ENCODE results near the gene REEP2.

- TF ChIP-seq CTCF (IDR thresholded peaks at IDR 0.05; ENCODE audit: low read depth, low read length) (no peak), POLR2A (IDR thresholded peaks at IDR 0.05; ENCODE audit: extremely low read depth, insufficient read length) (no peak), MYC (IDR thresholded peaks at IDR 0.05; ENCODE audit: low read depth, low read length) (no peak)
These were observed 24.7 kb downstream of the REEP2 start for GRCh38 chr5:138463419-138464007.

Data from NB4 (cell line).